Heart left ventricle (tissue), 13 donors: Measurements from ENCODE around the gene LCE2B.

ENCODE experiments used
- CTCF ChIP-seq, 12 donors: fragments of 200-600 bp; sonication (generic) in 4 of 12; IDR thresholded peaks; one replicate each; pipeline versions ENCODE4 v1.5.0 to v1.8.0; 2018 to 2022; ENCODE audit warnings: antibody characterized with exemption in 12 of 12, mild to moderate bottlenecking in 5 of 12
- POLR2A ChIP-seq, 2 donors: fragments of 450-650 bp; IDR thresholded peaks; one replicate each; pipeline ENCODE4 v1.6.1; 2017; ENCODE audit warnings: antibody characterized with exemption in 2 of 2, mild to moderate bottlenecking in 2 of 2, moderate library complexity in 2 of 2
- donor health status: ischemic (EF 13 %, LVEDD 7.1; RV severe dilation, severe dysfunction).
- donor health status: DM: no; HTN: yes; CAD: no.
- donor health status: DM: no; HTN: no; CAD: no.
- donor health status: ischemic (EF 25% LVEDD 6.9; RV normal size, moderate dysfunction).
- donor health status: ischemic (EF 25% LVEDD 5.7; RV mildly dilated, moderate dysfunction).
- donor health status: ischemic (EF 35%, LVEDD 5.7; RV mildly dilated, moderate dysfunction).
- donor health status: nonischemic (EF 11% LVEDD 7.7; RV severe dilation, severe dysfunction).
- donor health status: DM: yes; HTN: yes; CAD: no.
- donor health status: PGD.
- donor health status: ischemic (EF 29% LVEDD 5.4; RV normal size, mild dysfunction).
- donor health status: nonischemic (EF 23%, LVEDD 6.1; RV moderate dilation, normal function).

GRCh38 chr1:152646656-152647055 lies 39.3 kb upstream of the LCE2B start:
- TF ChIP-seq CTCF (IDR thresholded peaks at IDR 0.05) (no peak), POLR2A (IDR thresholded peaks at IDR 0.05) (no peak)
